ENCODE results near the gene OLIG3. TPM values are rescaled to one million over a fixed set of nuclear protein-coding genes. Genes with fewer than 3 reads are reported as not detected.

The OLIG3 gene
- total RNA-seq, 1 experiment from 2014 or later: not detected

- H2AFZ ChIP-seq (ENCODE audit: low read length): no peak overlapping the region
- intact Hi-C loops (cut with micrococcal nuclease): no loop called here
- CTCF ChIA-PET: no interaction called here
Observed at GRCh38 chr6:137493218-137494038, 766 bp downstream of the OLIG3 start.

DNA sequence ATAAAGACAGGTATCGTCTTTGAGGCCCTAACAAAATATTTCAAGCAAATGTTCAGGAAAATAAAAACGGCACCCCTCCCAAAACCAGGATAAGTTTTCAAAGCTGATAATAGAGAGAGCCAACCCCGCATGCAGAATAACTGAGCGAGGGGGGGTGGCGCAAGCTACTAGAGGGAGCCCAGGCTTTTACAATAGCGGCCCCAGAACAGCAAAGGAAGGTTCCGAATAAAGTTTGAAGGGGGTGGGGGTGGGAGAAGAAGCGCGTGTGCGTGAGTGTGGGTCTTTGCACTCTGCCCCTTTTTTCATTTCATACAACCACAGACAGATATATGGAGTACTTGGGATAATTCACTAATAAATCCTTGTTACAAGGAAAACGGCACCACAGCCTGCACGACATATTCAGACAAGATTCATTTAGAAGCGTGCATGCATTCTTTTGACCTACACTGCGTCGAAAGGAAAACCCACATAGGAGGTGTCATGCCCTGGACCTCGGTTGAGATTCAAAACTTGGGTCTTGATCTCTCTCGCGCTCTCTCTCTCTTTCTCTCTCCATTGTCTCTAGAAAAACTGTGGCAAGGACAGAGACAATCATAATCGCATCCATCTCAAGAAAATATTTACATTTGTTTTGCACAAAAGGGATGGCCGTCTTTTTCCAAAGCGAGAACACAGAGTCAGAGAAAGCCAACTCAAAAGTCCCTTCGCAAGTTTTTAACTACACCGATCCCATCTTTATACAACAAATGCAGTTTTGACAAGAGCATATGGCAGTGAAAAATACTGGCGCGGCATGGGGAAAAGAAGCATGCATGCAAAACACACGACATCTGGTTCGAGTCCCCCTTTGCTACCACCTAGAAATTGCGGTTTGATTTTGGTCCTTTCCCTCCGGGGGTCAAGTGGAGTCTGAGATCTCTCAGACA is 1.6 kb downstream of the OLIG3 start:
- Histone ChIP-seq H3K4me1 (ENCODE audit: insufficient read depth, low read length) (no peaks in the 10 kb centered on the region), H2AFZ (ENCODE audit: low read length) (no peak overlapping the region), H3K9me2 (replicated peaks; ENCODE audit: low read length) (no peaks in the 10 kb centered on the region), H3K27me3 (ENCODE audit: low read length) (peaks cover 37% of the 10 kb centered on the region), H3K79me2 (ENCODE audit: low read length) (no peaks in the 10 kb centered on the region), H4K20me1 (ENCODE audit: low read length) (no peaks in the 10 kb centered on the region), H3K4me2 (ENCODE audit: low read length) (no peak overlapping the region), H3F3A (ENCODE audit: low read length, unreplicated experiment) (no peaks in the 10 kb centered on the region), H3K9me3 (ENCODE audit: low read length) (no peaks in the 10 kb centered on the region), H3K9ac (ENCODE audit: low read length) (no peak overlapping the region), H3K36me3 (ENCODE audit: low read depth, low read length) (no peaks in the 10 kb centered on the region), H3K4me3 (ENCODE audit: low read length) (no peak overlapping the region), H3K27ac (ENCODE audit: low read length) (no peak overlapping the region)
- no peak for ATAC-seq
- no peak for DNase-seq
- ChIA-PET CTCF (no interaction called here), POLR2A (ENCODE audit: unreplicated experiment) (no interaction called here)
- intact Hi-C loops (cut with micrococcal nuclease): no loop called here
- no TSS peak for BruUV-seq (replicated peaks)
- TF ChIP-seq EZH2phosphoT487 (IDR thresholded peaks at IDR 0.05; ENCODE audit: borderline replicate concordance, low read length) (no peak), CTCF (conservative IDR thresholded peaks at IDR 0.05; ENCODE audit: low read depth, low read length) (no peak), EZH2 (IDR thresholded peaks at IDR 0.05; ENCODE audit: low read length, unreplicated experiment) (no peak)

More at GRCh38 chr6:137493218-137494038, 766 bp downstream of the OLIG3 start:
- no TSS peak for BruUV-seq (replicated peaks)
- TF ChIP-seq EZH2 (IDR thresholded peaks at IDR 0.05; ENCODE audit: low read length, unreplicated experiment) (no peak), EZH2phosphoT487 (IDR thresholded peaks at IDR 0.05; ENCODE audit: borderline replicate concordance, low read length) (no peak)
- Histone ChIP-seq H3K4me1 (ENCODE audit: insufficient read depth, low read length) (no peaks in the 10 kb centered on the region), H3K27me3 (ENCODE audit: low read length) (peaks cover 40% of the 10 kb centered on the region), H3K36me3 (ENCODE audit: low read depth, low read length) (no peaks in the 10 kb centered on the region), H3K4me3 (ENCODE audit: low read length) (no peak overlapping the region), H3F3A (ENCODE audit: low read length, unreplicated experiment) (no peaks in the 10 kb centered on the region), H3K79me2 (ENCODE audit: low read length) (no peaks in the 10 kb centered on the region), H4K20me1 (ENCODE audit: low read length) (no peaks in the 10 kb centered on the region), H3K9me2 (replicated peaks; ENCODE audit: low read length) (no peaks in the 10 kb centered on the region), H3K27ac (ENCODE audit: low read length) (no peak overlapping the region), H3K4me2 (ENCODE audit: low read length) (no peak overlapping the region), H3K9me3 (ENCODE audit: low read length) (no peaks in the 10 kb centered on the region), H3K9ac (ENCODE audit: low read length) (no peak overlapping the region)
- DNase-seq (no peak), ATAC-seq (no peak)
- POLR2A ChIA-PET (ENCODE audit: unreplicated experiment): no interaction called here

GRCh38 chr6:137491478-137491877 is 2.7 kb downstream of the OLIG3 start:
- H3K9ac ChIP-seq (ENCODE audit: low read length): no peak overlapping the region
- H3F3A ChIP-seq (ENCODE audit: low read length, unreplicated experiment): no peaks in the 10 kb centered on the region
- no peak for TF ChIP-seq EZH2phosphoT487 (IDR thresholded peaks at IDR 0.05; ENCODE audit: borderline replicate concordance, low read length)
- no peak for TF ChIP-seq CTCF (conservative IDR thresholded peaks at IDR 0.05; ENCODE audit: low read depth, low read length)
- no peak for TF ChIP-seq EZH2 (IDR thresholded peaks at IDR 0.05; ENCODE audit: low read length, unreplicated experiment)
- no peak overlapping the region for H3K4me2 ChIP-seq (ENCODE audit: low read length)
- H2AFZ ChIP-seq (ENCODE audit: low read length): no peak overlapping the region
- no peaks in the 10 kb centered on the region for H4K20me1 ChIP-seq (ENCODE audit: low read length)
- no peak overlapping the region for H3K27ac ChIP-seq (ENCODE audit: low read length)
- ChIA-PET POLR2A (ENCODE audit: unreplicated experiment) (no interaction called here), CTCF (no interaction called here)
- no peaks in the 10 kb centered on the region for H3K4me1 ChIP-seq (ENCODE audit: insufficient read depth, low read length)
- H3K79me2 ChIP-seq (ENCODE audit: low read length): no peaks in the 10 kb centered on the region
- ATAC-seq (no peak), DNase-seq (no peak)
- intact Hi-C loops (cut with micrococcal nuclease): no loop called here
- H3K4me3 ChIP-seq (ENCODE audit: low read length): no peak overlapping the region
- H3K27me3 ChIP-seq (ENCODE audit: low read length): peaks cover 37% of the 10 kb centered on the region
- no TSS peak for BruUV-seq (replicated peaks)
- H3K9me3 ChIP-seq (ENCODE audit: low read length): no peaks in the 10 kb centered on the region
- no peaks in the 10 kb centered on the region for H3K9me2 ChIP-seq (replicated peaks; ENCODE audit: low read length)
- H3K36me3 ChIP-seq (ENCODE audit: low read depth, low read length): no peaks in the 10 kb centered on the region
